Esophagus muscularis mucosa (tissue), 4 donors: ENCODE measurements around the gene PLK3.

ENCODE experiments used
- CTCF ChIP-seq, 3 experiments: fragments of 200-600 bp in 2 of 3; fragments of 450-650 bp in 1 of 3; sonication (generic) in 2 of 3; IDR thresholded peaks; one replicate each; pipeline ENCODE4 v1.5.1; 2017 to 2019; ENCODE audit warnings: antibody characterized with exemption in 3 of 3, mild to moderate bottlenecking in 2 of 3, moderate library complexity in 1 of 3
- EP300 ChIP-seq: sonication (generic); formaldehyde crosslinking; IDR thresholded peaks from one replicate; pipeline ENCODE4 v1.6.1; 2017; ENCODE audit warnings: antibody characterized with exemption
- POLR2A ChIP-seq: fragments of 450-650 bp; IDR thresholded peaks from one replicate; pipeline ENCODE4 v1.6.1; 2017; ENCODE audit warnings: antibody characterized with exemption, moderate library complexity, mild to moderate bottlenecking, low read depth
- POLR2AphosphoS5 ChIP-seq, 2 donors: sonication (generic); formaldehyde crosslinking; IDR thresholded peaks; one replicate each; pipeline ENCODE4 v1.6.1; 2017; ENCODE audit warnings: antibody characterized with exemption in 2 of 2

GRCh38 chr1:44783697-44784093 is 16.5 kb upstream of the PLK3 start:
- TF ChIP-seq CTCF (IDR thresholded peaks at IDR 0.05) (no peak), POLR2A (no peak), EP300 (no peak), POLR2AphosphoS5 (IDR thresholded peaks at IDR 0.05) (no peak)
